UCSD-AML1 (cell line): ENCODE data around the gene THEM4.

Source experiments
- DNase-seq: peaks from one replicate; lab custom pipeline; 2025; ENCODE audit not compliant: unreplicated experiment; lab: John Stamatoyannopoulos, UW

Gene THEM4

DNA sequence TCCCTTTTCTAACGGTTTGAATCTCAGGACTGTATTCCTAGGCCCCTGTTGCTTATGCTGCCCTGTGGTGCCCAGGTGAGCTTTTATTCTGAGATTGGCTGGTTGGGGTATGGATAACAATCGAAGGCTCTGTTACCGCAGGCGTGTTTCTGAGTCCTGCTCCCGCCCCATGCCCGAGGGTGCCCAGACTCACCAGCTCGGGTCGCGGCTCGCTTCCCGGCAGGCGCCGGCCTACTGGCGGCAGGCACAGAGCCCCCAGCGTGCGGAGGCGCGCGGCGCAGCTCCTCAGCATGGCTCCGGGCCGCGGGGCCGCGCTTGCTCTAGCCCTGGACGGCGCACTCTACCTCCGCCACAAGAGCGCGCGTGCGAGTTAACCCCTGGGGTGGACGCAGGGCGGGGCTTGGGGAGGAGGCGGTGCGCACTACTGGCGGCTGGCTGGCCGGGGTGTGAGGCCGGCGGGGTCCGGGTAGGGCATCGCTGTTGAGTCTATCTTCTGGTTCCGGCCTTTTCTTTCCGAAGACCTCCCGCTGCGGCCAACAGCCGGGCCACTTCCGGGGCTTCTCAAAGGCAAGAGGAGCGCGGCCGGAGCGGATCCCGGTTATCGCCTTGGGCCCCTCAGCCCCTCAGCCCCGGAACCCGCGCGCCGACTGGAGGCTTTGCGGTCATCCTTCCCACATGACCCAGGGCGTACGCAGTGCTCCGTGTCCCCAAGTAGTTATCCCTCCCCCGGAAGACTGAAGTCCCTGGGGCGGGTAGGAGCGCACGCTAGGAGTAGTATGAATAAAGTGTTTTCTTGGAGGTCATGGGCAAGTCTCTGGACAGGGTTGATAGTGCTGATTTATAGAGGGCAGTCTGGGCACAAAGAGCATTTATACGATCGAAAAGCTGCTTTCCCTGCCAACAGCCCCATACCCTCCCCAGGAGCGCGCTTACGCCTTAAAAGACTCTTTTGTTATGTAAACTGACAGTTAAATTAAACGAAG lies at the start of gene THEM4:
Gene THEM4, minus strand, starts transcription at position 345 of the 983 bp plus-strand sequence. Its CDS starts 53 bp downstream, at position 292.
- DNase-seq: peak; percentile 90

- no peak for DNase-seq
Observed at GRCh38 chr1:151958959-151959358, 49.6 kb upstream of the THEM4 start.

GRCh38 chr1:151956957-151957497 lies 47.7 kb upstream of the THEM4 start:
- no peak for DNase-seq

DNA sequence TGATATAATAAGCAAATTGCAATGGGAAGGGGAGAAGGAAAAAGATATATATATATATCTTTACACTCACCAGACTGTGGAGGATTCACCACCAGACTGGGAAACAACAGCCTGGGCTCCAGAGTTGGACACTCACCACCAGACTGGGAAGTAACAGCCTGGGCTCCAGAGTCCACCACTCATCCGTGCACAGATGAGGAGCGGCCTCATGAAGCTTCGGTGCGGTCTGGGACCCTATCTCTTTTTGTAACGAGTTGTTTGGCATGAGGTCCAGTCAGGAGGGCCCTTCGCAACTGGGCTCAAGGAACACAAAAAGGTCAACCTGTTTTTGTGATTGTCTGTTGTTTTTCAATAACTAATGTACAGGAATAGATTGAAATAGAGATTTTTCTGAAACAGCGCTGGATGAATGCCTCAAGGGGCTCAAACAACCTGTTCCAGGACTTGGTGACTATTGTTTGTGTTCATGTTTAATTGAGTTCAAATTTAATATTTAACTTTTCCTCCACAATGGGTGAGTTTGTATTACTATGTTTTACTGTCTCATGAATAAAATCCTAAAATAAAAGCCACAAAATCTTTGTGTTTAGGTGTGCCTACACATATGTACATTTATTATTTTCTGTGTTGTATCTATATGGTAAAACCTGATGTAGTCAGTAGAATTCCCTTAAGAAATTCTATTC lies 44.2 kb upstream of the THEM4 start:
- DNase-seq: no peak

GRCh38 chr1:151952811-151953210 lies 43.5 kb upstream of the THEM4 start:
- DNase-seq: no peak

DNA sequence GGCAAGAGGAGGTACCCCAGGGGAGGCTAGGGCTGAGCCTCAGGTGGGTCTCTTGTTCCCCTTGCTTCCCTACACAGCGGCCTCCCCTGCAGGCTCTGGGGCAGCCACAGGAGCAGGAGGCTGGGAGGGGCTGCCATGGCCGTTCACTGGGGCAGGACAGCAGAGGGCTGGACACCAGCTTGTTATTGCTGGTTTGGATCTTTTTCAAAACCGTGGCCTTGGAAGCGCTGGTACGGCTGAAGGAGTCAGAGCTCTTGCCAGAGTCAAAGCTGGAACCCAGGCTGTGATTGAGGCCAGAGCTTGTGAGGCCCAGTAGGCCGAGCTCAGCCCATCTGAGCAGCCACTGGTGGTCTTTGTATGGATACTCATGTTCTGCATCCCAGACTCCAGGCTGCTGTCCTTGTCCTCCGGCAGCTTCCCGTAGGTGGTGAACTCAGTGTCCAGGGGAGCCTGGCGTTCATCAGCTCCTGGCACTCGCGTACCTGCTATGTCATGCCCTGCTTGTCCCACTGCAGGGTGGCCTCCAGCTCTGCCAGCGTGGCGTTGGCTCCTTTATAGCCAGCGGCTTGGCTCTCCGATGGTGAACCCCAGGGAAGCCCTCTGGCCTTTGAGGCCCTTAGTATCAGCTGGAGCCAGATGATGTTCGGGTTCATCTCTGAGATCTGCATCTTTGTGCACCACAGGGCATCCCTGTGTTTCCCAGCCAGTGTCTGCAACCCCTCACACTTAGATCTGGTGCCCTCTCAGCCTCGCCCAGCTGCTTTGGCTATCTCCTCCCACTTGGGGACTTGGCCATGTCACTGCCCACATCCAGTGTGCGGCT lies 40.3 kb upstream of the THEM4 start:
- no peak for DNase-seq

DNA sequence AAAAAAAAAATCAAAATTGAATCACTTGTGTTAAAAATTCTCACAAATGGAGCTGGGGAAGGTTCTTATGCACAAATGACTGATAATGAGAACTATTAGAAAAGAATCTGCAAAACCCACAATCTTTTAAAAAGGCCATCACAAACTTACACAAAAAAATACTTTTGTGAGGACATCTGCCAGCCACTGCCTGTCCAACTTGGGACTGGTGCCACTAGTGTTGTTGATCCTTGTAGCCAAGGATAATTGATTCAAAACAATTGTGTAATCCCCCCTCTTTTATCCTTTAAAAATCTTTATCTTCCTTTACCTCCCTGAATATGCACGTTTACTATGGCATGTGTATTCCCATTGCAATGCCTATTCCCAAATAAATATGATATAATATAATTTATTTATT lies 39.2 kb upstream of the THEM4 start:
- no peak for DNase-seq

- DNase-seq: no peak
Observed at GRCh38 chr1:151947140-151947539, 37.8 kb upstream of the THEM4 start.

- DNase-seq: peak; percentile 23
Observed at GRCh38 chr1:151945725-151946722, 36.7 kb upstream of the THEM4 start.

- DNase-seq: no peak
Observed at GRCh38 chr1:151944857-151945575, 35.7 kb upstream of the THEM4 start.

DNA sequence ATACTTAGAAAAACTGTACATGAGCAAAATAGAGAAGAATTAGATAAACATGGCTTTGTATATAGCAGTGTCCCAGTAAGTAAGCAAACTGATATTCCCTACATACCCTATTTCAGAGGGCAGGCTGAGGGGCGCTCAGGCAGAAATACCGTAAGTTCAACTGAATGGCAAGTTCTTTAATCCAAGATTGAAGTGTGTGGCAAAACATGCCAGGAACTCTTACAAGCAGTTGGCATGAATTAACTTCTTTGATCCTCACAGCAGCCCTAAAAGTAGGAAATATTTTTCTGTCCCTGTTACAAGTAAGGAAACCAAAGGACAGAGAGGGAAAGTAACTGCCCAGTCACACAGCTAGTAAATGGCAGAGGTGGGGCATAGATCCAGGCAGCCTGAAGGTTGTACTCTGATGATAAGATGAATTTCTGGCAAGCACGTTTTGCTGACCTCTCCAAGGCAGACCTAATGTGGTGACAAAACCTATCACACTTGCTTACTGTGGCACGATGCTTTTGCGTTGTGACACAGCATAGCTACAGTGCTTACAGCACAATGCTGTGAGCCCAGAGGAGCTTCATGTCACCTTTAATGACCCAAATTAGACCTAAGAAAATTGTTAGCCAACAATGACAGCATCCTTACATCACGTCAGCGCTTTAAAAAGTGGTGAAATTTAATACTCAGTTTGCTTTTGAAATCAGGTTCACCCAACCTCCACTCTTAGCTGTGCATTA lies 35.0 kb upstream of the THEM4 start:
- no peak for DNase-seq

- DNase-seq: no peak
Observed at GRCh38 chr1:151943591-151943990, 34.3 kb upstream of the THEM4 start.

DNA sequence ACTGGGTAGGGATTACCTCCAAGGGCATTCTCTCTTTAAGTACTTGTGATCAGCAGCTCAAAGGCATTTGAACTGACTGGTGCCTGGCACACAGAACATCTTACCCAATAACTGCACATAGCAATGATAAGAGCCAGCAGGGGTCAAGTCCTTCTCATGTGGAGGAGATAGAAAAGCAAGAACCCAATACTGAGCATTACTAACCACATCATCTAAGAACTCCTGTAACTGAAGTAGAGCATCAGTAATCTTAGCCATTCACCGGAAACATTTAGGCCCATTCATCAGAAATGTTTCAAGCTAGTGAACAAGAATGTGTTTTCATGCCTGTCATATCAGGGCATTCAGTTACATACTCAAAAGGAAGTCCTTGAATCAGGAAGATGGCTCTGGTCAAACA lies 33.6 kb upstream of the THEM4 start:
- no peak for DNase-seq

GRCh38 chr1:151940541-151940940 lies 31.2 kb upstream of the THEM4 start:
- DNase-seq: no peak

DNA sequence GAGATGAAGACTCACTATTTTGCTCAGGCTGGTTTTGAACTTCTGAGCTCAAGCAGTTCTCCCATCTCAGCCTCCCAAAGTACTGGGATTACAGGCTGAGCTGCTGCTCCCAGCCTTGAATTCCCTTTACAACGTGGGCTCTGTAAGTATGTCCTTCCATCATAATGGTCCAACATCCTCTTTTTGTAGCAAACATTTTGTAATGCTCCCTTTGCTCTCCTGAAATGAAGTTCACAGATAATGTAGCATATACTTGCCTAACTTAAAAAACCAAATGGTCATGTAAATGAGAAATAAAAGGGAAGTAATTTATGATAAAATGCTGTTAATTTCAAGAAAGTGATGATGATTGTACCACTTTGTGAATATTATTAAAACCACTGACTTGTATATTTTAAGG lies 30.5 kb upstream of the THEM4 start:
- no peak for DNase-seq

GRCh38 chr1:151939141-151939540 lies 29.8 kb upstream of the THEM4 start:
- no peak for DNase-seq

DNA sequence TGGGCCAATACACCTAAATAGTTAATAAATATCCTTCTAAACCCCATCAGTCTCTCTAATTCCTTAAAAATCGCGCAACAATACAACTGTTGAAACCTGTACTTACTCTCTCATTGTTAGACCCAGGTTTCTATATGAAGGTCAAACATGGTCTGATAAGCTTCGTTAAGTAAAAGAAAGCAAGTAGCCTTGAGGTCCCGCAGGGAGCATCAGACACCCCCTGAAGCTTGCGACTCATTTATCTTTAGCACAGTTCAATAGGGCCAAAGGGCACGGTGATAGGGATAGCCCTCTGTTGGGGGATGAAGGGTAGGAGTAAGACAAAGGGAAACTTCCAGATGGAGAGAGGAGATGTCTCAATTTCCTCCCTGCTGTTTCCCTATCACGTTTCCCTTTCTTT lies 27.3 kb upstream of the THEM4 start:
- DNase-seq: no peak

DNA sequence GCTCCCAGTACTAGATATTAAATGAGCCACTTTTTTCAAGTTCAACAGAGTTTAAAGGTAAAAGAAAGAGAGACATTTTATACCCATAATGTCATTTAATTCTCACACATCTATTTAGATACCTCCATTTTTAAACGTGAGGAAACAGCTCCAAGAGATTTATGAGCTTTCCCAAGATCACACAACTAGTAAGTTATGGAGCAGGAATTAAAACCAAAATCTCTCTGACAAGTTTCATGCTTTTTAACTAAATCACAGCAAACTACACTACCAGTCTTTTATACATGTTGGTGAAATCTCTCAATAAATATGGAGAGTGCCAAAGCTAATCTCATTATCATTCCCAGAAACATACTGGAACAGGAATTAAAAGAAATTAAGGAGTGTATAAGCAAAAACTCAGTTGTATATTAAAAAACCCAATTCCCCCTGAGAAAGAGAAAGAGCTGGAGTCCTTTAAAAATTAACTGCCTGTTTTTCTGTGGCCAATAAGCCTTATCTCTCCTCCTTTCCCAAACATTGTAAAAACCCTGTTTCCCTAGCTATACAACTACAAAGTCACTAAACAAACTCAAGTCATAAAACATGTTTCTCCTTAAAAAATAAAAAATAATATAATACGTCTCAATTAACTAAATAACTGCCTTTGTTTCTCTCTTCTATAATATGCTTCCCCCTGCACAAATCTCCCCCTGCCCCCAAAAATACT lies 26.7 kb upstream of the THEM4 start:
- no peak for DNase-seq
